Measurements from ENCODE around the gene GPR37L1.

Gene GPR37L1

GRCh38 chr1:202122639-202123335, at the start of gene GPR37L1:
TSS of gene GPR37L1 (plus strand) at chr1:202122917. CDS start at chr1:202122964, 47 bp downstream.
- DNase-seq, result no peak

GRCh38 chr1:202073206-202073605, 49.5 kb upstream of the GPR37L1 start:
- no peak for DNase-seq

GRCh38 chr1:202074985-202075384, 47.7 kb upstream of the GPR37L1 start:
- DNase-seq, result no peak

- no peak for DNase-seq
These were observed 47.3 kb upstream of the GPR37L1 start for GRCh38 chr1:202075389-202075788.

GRCh38 chr1:202076050-202076511, 46.6 kb upstream of the GPR37L1 start:
- DNase-seq, result no peak

- no peak for DNase-seq
These were observed 44.5 kb upstream of the GPR37L1 start for GRCh38 chr1:202078241-202078640.

GRCh38 chr1:202081992-202082391, 40.7 kb upstream of the GPR37L1 start:
- DNase-seq, result no peak

GRCh38 chr1:202084791-202085681, 37.7 kb upstream of the GPR37L1 start:
- no peak for DNase-seq

- no peak for DNase-seq
These were observed 36.9 kb upstream of the GPR37L1 start for GRCh38 chr1:202085682-202086373.

- DNase-seq, result no peak
These were observed 36.0 kb upstream of the GPR37L1 start for GRCh38 chr1:202086579-202087350.

- DNase-seq, result no peak
These were observed 34.5 kb upstream of the GPR37L1 start for GRCh38 chr1:202088206-202088605.

GRCh38 chr1:202090994-202091393, 31.7 kb upstream of the GPR37L1 start:
- no peak for DNase-seq

GRCh38 chr1:202093858-202094257, 28.9 kb upstream of the GPR37L1 start:
- no peak for DNase-seq

- no peak for DNase-seq
These were observed 21.5 kb upstream of the GPR37L1 start for GRCh38 chr1:202101184-202101583.

- no peak for DNase-seq
These were observed 18.6 kb upstream of the GPR37L1 start for GRCh38 chr1:202104073-202104472.

- no peak for DNase-seq
These were observed 17.0 kb upstream of the GPR37L1 start for GRCh38 chr1:202105571-202106339.

- DNase-seq, result no peak
These were observed 16.1 kb upstream of the GPR37L1 start for GRCh38 chr1:202106340-202107254.

- DNase-seq, result no peak
These were observed 15.4 kb upstream of the GPR37L1 start for GRCh38 chr1:202107321-202107761.

GRCh38 chr1:202107801-202108731, 14.7 kb upstream of the GPR37L1 start:
- DNase-seq, result no peak
